SJSA1 (cell line): Measurements from ENCODE around the gene TBX15. TPM values are rescaled to one million over a fixed set of nuclear protein-coding genes. Genes with fewer than 3 reads are reported as not detected.

ENCODE experiments used
- total RNA-seq: library from RNA; depleted of rRNA; stranded (reverse); fragments of >200 nt; shearing (Covaris generic); gene quantifications from 2 replicates; pipeline ENCODE4 v1.2.3, GENCODE V29; 2014; rRNA removed

The TBX15 gene
- total RNA-seq, 1 experiment from 2014 or later, result 31.0 TPM

Other genes with a start within 250 kb of the TBX15 start
- gene WARS2, start 152.3 kb upstream of the TBX15 start, total RNA-seq, result 17.6 and 18.9 TPM in 2 replicates